HG02588 (cell line): ENCODE measurements around the gene KARS1.

Experiments
- ATAC-seq: cut with Tn5 transposase; IDR thresholded peaks from one replicate; pipeline ENCODE4 v1.9.1; 2021; ENCODE audit warnings: mild to moderate bottlenecking, moderate library complexity; ENCODE audit not compliant: unreplicated experiment

The KARS1 gene

GRCh38 chr16:75588716-75589115 is 58.7 kb downstream of the KARS1 start:
- ATAC-seq: no peak

GRCh38 chr16:75584108-75584507 is 63.4 kb downstream of the KARS1 start:
- peak; percentile 67 for ATAC-seq

- ATAC-seq: no peak
Observed at GRCh38 chr16:75579281-75579834, 68.1 kb downstream of the KARS1 start.

- no peak for ATAC-seq
Observed at GRCh38 chr16:75578725-75579124, 68.7 kb downstream of the KARS1 start.

- ATAC-seq: no peak
Observed at GRCh38 chr16:75578212-75578611, 69.3 kb downstream of the KARS1 start.
